ENCODE data around the gene DCAF15. TPM values are rescaled to one million over a fixed set of nuclear protein-coding genes. Genes with fewer than 3 reads are reported as not detected.
"Not testable (repeated sequence)": the region's sequence is repeated elsewhere in the genome, so short reads cannot be mapped to it uniquely, and the experiment has no call there.

DCAF15 gene
- total RNA-seq, result 70.3 and 71.9 TPM in 2 replicates

GRCh38 chr19:13952154-13952930 lies at the start of gene DCAF15:
Gene DCAF15 (plus strand): TSS chr19:13952509. CDS start chr19:13952513, 4 bp downstream.
- intact Hi-C loops (cut with micrococcal nuclease), result loop anchor here (1.0 to 2.0 kb wide), 5 partner anchors 34 to 129 kb away; partner anchors contain the start of gene RFX1

GRCh38 chr19:13902993-13903555 lies 49.2 kb upstream of the DCAF15 start:
- intact Hi-C loops (cut with micrococcal nuclease), result no loop called here

GRCh38 chr19:13905634-13906520 lies 46.4 kb upstream of the DCAF15 start, which contains the start of the genes BRME1 and CC2D1A:
Gene BRME1 (minus strand): TSS chr19:13906117. CDS start chr19:13904892, 1,225 bp downstream.
Gene CC2D1A (plus strand): TSS chr19:13906201. CDS start chr19:13906442, 241 bp downstream.
- intact Hi-C loops (cut with micrococcal nuclease), result loop anchor here (5.0 kb wide), 1 partner anchor 81 kb away; no protein-coding TSS in a partner anchor

- intact Hi-C loops (cut with micrococcal nuclease), result loop anchor here (5.0 kb wide), 1 partner anchor 81 kb away; no protein-coding TSS in a partner anchor
These were observed 45.8 kb upstream of the DCAF15 start for GRCh38 chr19:13906521-13906904.

GRCh38 chr19:13906910-13907309 lies 45.4 kb upstream of the DCAF15 start:
- intact Hi-C loops (cut with micrococcal nuclease), result loop anchor here (5.0 kb wide), 1 partner anchor 80 kb away; no protein-coding TSS in a partner anchor

- intact Hi-C loops (cut with micrococcal nuclease), result loop anchor here (5.0 kb wide), 1 partner anchor 79 kb away; no protein-coding TSS in a partner anchor
These were observed 43.6 kb upstream of the DCAF15 start for GRCh38 chr19:13908674-13909073.

GRCh38 chr19:13909430-13909829 lies 42.9 kb upstream of the DCAF15 start:
- intact Hi-C loops (cut with micrococcal nuclease), result loop anchor here (5.0 kb wide), 1 partner anchor 78 kb away; no protein-coding TSS in a partner anchor

- intact Hi-C loops (cut with micrococcal nuclease), result no loop called here
These were observed 39.0 kb upstream of the DCAF15 start for GRCh38 chr19:13913352-13913751.

GRCh38 chr19:13914777-13915176 lies 37.5 kb upstream of the DCAF15 start:
- intact Hi-C loops (cut with micrococcal nuclease), result no loop called here

GRCh38 chr19:13917888-13918406 lies 34.4 kb upstream of the DCAF15 start:
- intact Hi-C loops (cut with micrococcal nuclease), result no loop called here

GRCh38 chr19:13918726-13919411 lies 33.4 kb upstream of the DCAF15 start:
- intact Hi-C loops (cut with micrococcal nuclease), result no loop called here

- intact Hi-C loops (cut with micrococcal nuclease), result no loop called here
These were observed 31.8 kb upstream of the DCAF15 start for GRCh38 chr19:13920524-13920923.

GRCh38 chr19:13920940-13921747 lies 31.2 kb upstream of the DCAF15 start:
- intact Hi-C loops (cut with micrococcal nuclease), result no loop called here

- intact Hi-C loops (cut with micrococcal nuclease), result not testable (repeated sequence)
These were observed 30.2 kb upstream of the DCAF15 start for GRCh38 chr19:13922118-13922517.

GRCh38 chr19:13923194-13923987 lies 28.9 kb upstream of the DCAF15 start:
- intact Hi-C loops (cut with micrococcal nuclease), result no loop called here

GRCh38 chr19:13926010-13926409 lies 26.3 kb upstream of the DCAF15 start:
- intact Hi-C loops (cut with micrococcal nuclease), result no loop called here

- intact Hi-C loops (cut with micrococcal nuclease), result no loop called here
These were observed 25.6 kb upstream of the DCAF15 start for GRCh38 chr19:13926715-13927114.

- intact Hi-C loops (cut with micrococcal nuclease), result no loop called here
These were observed 23.0 kb upstream of the DCAF15 start for GRCh38 chr19:13929340-13929739.

- intact Hi-C loops (cut with micrococcal nuclease), result no loop called here
These were observed 22.4 kb upstream of the DCAF15 start for GRCh38 chr19:13929956-13930355.

All from T-helper 2 cell treated with Interferon-gamma antibody and Interleukin-4, amounts not matched to agents 100 ng/mL and 5 ng/mL, for 36 hours (primary cell).